ENCODE results near the gene GRID2.

The GRID2 gene

GRCh38 chr4:93446038-93446437, 1142.3 kb downstream of the GRID2 start:
- no peak for DNase-seq

- no peak for DNase-seq
These were observed 1145.0 kb downstream of the GRID2 start for GRCh38 chr4:93448691-93449293.

DNA sequence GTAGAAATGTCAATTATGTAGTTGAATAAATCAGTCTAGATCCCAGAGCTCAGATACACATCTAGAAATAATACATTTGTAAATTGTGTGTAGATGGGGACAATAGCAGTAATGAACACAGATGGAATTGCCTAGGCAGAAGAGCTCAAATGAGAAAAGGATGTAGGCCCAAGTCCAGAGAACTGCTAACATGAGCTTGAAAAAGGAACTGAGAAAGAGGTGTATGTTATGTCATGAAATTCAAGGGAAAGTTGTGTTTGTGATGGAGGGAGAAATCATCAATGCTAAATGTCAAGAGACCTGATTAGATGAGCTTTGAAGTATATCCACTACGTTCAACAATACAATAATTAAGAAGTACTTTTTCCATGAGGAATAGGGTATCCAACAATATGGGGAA, 1148.2 kb downstream of the GRID2 start:
- DNase-seq, result no peak

GRCh38 chr4:93461541-93461940, 1157.8 kb downstream of the GRID2 start:
- no peak for DNase-seq

GRCh38 chr4:93466446-93466845, 1162.7 kb downstream of the GRID2 start:
- no peak for DNase-seq

GRCh38 chr4:93467484-93468155, 1163.9 kb downstream of the GRID2 start:
- DNase-seq, result peak; percentile 46

DNA sequence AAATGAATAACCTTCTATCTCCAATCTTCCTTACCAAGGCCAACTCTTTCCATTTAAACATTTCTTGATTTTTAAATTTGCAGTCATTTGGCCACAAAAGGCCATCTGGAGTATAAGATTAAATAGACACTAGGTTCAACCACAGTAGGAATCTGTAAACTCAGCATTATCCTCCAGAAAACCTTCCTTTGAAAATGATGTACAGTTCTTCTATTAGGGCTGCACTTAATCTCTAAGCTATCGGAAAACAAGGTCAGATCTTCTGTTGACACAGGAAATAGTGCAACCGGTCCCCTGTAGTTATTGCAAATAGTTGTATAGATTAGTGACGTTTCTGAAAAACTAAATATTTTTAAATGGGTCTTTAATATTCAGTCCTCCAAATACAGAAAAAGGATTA, 1165.8 kb downstream of the GRID2 start:
- DNase-seq, result no peak

- DNase-seq, result no peak
These were observed 1172.0 kb downstream of the GRID2 start for GRCh38 chr4:93475730-93476129.

DNA sequence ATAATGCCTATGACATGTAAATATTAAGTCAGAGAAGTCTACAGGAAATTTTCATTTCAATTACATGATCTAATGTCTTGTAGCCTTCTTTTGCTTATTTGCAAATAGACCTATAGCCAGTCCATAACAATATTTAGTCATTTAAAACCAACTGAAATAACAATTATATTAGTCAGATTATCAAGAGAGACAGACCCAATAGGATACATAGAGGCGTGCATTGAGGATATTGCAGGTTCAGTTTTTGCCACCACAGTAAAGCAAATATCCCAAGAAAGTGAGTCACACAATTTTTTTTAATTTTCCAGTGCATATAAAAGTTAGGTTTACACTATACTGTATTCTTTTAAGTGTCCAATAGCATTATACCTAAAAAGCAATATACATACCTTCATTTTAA, 1175.0 kb downstream of the GRID2 start:
- no peak for DNase-seq

- DNase-seq, result no peak
These were observed 1176.7 kb downstream of the GRID2 start for GRCh38 chr4:93480452-93480851.

GRCh38 chr4:93495346-93495745, 1191.6 kb downstream of the GRID2 start:
- no peak for DNase-seq

GRCh38 chr4:93501244-93501643, 1197.5 kb downstream of the GRID2 start:
- DNase-seq, result no peak

- no peak for DNase-seq
These were observed 1198.2 kb downstream of the GRID2 start for GRCh38 chr4:93501946-93502345.

GRCh38 chr4:93502991-93503390, 1199.2 kb downstream of the GRID2 start:
- no peak for DNase-seq

DNA sequence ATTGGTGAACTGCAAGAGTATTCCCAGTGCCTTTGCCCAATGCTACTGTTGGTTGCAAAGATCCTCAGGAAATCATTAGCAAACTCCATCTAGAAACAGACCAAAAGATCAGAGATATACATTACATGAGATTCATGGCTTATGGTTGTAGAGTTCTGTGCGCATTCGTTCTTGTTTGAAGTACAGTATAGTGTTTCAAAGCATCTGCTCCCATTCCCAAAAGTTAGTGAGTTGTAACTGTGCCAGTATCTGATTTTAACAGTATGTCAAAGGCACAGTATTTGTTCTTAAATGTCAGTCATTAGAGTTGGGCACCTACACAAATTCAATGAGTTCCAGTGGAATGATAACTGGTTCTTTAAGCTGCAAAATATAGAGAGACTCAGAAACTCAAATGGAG, 1210.1 kb downstream of the GRID2 start:
- no peak for DNase-seq

DNA sequence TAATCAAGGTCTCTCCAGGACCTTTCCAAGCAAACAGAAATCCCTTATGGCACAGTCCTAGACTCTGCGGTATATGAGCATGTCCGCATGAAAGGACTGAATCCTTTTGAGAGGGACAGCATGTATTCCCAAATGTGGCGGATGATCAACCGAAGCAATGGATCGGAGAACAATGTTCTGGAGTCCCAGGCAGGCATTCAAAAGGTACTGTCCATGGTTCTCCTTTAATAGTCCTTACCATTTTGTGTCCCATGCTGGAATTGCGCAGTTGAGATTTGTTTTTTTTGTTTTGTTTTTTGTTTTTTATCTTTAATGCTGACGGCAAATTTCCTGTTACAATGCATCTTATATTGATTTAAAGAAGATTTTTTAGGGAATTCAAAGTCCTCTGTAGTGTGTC, 1211.4 kb downstream of the GRID2 start:
- DNase-seq, result no peak

DNA sequence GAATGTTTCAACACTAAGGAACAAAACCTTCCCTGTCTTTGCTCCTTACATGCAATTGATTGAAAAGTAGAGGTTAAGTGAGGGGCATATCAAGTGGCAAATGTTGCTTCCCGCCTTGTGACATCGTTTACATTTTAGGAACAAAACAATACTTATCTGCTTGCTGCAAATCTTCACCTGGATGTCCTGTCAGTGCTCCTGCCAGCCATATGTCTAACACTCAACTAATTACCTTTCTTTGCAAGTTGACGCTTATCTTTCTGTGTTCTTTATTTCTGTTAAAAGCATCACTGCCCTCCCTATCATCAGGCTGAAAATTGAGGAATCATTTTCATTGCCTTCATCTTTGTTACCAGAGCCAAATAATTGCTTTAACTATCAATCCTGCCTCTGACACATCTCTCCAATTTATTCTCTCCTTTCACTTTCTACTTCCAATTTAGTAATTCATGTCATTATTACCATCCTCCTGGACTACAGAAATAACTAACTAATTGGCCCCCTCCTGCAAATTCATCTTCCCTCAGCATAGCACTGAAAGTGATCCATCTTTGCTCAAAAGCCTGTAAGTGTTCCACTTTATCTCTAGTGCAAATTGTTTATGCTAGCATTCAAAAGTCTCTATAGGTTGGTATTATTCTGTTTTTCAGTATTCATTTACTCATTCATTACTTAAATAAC, 1226.1 kb downstream of the GRID2 start:
- DNase-seq, result no peak

DNA sequence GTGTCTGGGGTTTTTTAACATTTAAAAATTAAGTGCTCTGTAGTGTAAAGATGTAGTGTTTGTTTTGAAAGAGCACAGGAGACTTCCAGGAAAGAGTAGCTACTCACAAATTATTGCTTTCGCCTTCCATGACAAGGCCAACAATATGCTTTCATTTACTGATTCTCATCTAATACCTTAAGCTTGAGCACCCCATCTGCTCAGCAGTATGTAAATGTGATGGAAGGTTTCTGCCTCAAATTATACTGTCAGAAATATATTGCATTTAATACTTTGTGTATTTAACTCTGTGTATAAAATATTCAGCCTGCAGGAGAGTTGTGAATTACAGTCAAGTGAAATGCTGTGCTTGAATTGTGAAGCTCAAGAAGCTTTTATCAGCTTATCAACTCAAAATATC, 1228.5 kb downstream of the GRID2 start:
- DNase-seq, result no peak

GRCh38 chr4:93540562-93540961, 1236.8 kb downstream of the GRID2 start:
- no peak for DNase-seq

DNA sequence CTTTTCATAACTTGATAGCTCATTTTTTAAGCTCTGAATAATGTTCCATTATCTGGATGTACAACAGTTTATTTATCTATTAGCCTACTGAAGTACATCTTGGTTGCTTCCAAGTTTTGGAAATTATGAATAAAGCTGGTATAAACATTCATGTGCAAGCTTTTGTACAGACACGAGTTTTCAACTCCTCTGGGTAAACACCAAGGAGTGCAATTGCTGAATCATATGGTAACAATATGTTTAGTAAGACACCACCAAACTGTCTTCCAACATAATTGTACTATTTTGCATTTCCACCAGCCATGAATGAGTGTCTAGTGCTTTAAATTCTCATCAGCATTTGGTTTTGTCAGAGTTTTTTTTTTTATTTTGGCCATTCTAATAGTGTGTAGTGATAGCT, 1258.1 kb downstream of the GRID2 start:
- DNase-seq, result no peak

DNA sequence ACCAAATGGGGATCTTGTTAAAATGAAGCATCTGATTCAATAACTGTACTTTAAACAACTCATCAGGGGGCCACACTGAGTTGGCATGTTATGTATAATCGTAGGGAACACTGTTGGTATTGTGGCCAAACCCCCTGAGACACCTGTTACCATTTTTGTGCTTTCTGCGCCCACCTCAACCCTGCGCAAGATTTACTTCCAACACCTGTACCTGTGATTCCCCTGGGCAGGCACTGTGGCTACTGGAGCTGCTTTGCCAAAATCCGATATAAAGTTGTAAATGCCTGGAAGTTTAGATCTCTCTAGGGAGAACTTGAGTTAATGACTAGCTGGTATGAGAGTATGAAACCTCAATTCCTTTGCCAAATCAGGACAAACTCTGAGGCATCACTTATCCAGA, 1265.0 kb downstream of the GRID2 start:
- DNase-seq, result no peak

DNA sequence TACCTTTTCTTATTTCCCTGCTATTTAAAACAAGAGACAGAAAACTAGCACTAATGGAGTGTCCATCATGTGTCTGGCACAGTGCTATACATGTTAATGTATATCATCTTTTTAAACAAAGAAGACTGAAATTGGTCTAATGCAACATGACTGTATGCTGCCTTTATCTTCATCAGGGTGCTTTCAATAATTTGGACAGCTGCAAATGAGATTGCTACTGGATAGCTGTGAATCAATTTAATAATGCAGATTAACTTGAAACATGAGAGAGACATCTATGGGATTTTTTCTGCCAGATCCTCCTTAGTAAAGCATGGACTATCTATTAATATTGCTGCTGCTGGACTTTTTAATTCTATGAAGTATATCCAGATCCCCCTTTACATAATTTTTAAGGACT, 1269.5 kb downstream of the GRID2 start:
- no peak for DNase-seq

DNA sequence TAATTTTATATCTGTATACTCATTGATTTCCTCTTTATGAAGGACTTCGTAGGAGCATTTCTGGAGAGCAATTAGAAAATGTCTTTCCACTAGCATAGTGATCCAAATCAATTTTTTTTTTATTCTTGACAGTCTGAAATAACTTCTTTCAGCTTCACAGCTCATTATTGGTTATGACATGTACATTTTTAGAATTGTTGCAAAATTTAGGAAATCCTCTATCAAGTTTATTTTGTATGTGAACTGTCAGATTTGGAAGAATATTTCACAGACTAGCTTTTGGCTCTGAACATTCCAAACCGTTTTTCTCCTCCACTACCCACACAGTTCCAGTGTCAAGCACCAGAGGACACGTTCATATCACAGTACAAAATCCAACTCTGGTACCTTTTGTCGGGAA, 1275.2 kb downstream of the GRID2 start:
- DNase-seq, result no peak

DNA sequence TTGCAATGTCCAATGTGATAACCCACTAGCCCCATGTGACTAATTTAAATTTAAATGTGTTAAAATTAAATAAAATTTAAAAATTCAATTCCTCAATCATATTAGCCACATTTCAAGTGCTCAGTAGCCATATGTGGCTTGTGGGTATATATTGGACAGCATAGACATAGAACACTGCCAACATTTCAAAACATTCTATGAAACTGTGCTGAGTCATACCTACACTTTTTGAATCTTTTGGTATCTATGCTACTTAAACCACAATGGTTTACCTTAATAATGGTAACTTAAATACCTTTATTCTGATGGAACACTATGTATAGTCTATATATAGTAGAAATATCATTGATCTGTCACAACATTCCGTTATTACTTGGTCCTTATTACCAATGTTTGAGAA, 1301.4 kb downstream of the GRID2 start:
- DNase-seq, result no peak

GRCh38 chr4:93617606-93618005, 1313.8 kb downstream of the GRID2 start:
- no peak for DNase-seq

Measured in NCI-H510A treated with DMSO at 0.1 percent for 48 hours (cell line).